ENCODE data around the gene TATDN3. TPM values are rescaled to one million over a fixed set of nuclear protein-coding genes. Genes with fewer than 3 reads are reported as not detected.

TATDN3 gene
- total RNA-seq, 1 experiment from 2014 or later: 13.8 TPM

DNA sequence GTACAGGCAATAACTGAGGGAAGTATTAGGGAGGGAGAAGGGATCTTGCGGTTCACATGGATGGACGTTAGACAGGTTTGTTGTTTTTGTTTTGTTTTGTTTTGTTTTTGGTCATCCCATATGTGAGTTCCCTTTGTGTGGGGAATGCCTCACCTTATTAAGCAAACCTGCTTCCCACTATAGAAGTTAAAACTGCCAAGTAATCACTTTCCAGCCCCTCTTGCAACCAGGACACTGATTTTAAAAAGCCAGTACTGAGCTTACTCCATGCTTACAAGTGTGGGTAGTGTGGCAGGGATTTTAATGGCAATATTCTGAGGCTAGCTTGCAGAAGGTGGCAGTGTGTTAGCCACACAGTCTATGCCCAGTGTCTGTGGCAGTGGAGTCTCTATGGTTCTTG is 29.3 kb downstream of the TATDN3 start:
- DNase-seq: no peak
- Histone ChIP-seq H3K79me2 (ENCODE audit: insufficient read depth, low read length) (no peaks in the 10 kb centered on the region), H2AK5ac (ENCODE audit: insufficient read length, low read length) (no peak overlapping the region), H3K4me1 (ENCODE audit: insufficient read depth, low read length) (no peaks in the 10 kb centered on the region; the same call in 1 of the 2 replicates), H2BK12ac (ENCODE audit: insufficient read length, low read depth, low read length) (no peak overlapping the region), H3K27me3 (ENCODE audit: insufficient read depth, low read length) (no peaks in the 10 kb centered on the region), H2BK120ac (ENCODE audit: low read depth, low read length, poor library complexity, severe bottlenecking) (no peak overlapping the region), H3K18ac (ENCODE audit: insufficient read length, low read depth, low read length) (no peak overlapping the region), H2AFZ (ENCODE audit: low read length) (no peak overlapping the region), H3K4ac (ENCODE audit: low read depth, low read length) (no peak overlapping the region), H3K23me2 (ENCODE audit: insufficient read length, low read depth, low read length, poor library complexity, severe bottlenecking) (no peaks in the 10 kb centered on the region), H3K27ac (ENCODE audit: insufficient read length, low read depth, low read length) (no peak overlapping the region), H3K14ac (ENCODE audit: insufficient read depth, low read length) (no peak overlapping the region), H4K8ac (replicated peaks; ENCODE audit: insufficient read length, low read depth, low read length) (no peak overlapping the region), H4K91ac (ENCODE audit: insufficient read length, low read depth, low read length) (no peak overlapping the region), H2BK15ac (ENCODE audit: low read depth, low read length) (0 out of 2 replicates have a peak overlapping the region, but pooled peaks have one; percentile 5), H4K20me1 (ENCODE audit: control insufficient read depth, insufficient read depth, insufficient read length) (no peaks in the 10 kb centered on the region), H3K9me3 (ENCODE audit: control insufficient read depth, low read depth, low read length) (peaks cover 7% of the 10 kb centered on the region), H3K79me1 (ENCODE audit: insufficient read depth, low read depth, low read length, poor library complexity, severe bottlenecking) (no peaks in the 10 kb centered on the region), H4K5ac (ENCODE audit: insufficient read length, low read depth, low read length) (no peak overlapping the region), H2BK5ac (ENCODE audit: insufficient read length, low read length) (no peak overlapping the region), H3K9ac (ENCODE audit: extremely low read depth, insufficient read length, low read length) (no peak overlapping the region), H3K56ac (ENCODE audit: insufficient read length, low read depth, low read length) (no peak overlapping the region), H2BK20ac (ENCODE audit: low read depth, low read length, poor library complexity, severe bottlenecking) (no peak overlapping the region), H3K4me2 (ENCODE audit: insufficient read depth, insufficient read length, low read length) (no peak overlapping the region), H3K23ac (ENCODE audit: insufficient read length, low read depth, low read length) (no peak overlapping the region), H3T11ph (ENCODE audit: low read length) (no peak overlapping the region)
- Mint-ChIP-seq H3K36me3 (ENCODE audit: insufficient read depth in 1 of 3, low read depth in 3 of 3) (peaks cover 10 to 16% (median 11%) of the 10 kb centered on the region in 3 experiments), H3K9me3 (peaks cover 10 to 17% of the 10 kb centered on the region in 2 experiments), H3K4me3 (no peak overlapping the region), H3K4me1 (no peaks in the 10 kb centered on the region; a peak in 1 of 4 replicates), H3K27ac (no peak overlapping the region; a peak in 1 of 7 replicates), H3K27me3 (ENCODE audit: low read depth) (no peaks in the 10 kb centered on the region; the same call in none of the 2 replicates)
- no peak for TF ChIP-seq CTCF (conservative IDR thresholded peaks at IDR 0.05)
- WGBS (ENCODE audit: extremely low coverage, insufficient read length, low lambda C conversion rate): no CpG with 5 or more reads among the region's 2 CpGs
